ENCODE data around the gene LAGE3. TPM values are rescaled to one million over a fixed set of nuclear protein-coding genes. Genes with fewer than 3 reads are reported as not detected.

The LAGE3 gene
- total RNA-seq, 4 donors from 2014 or later, result 16.3 to 21.3 (median 17.2) TPM

DNA sequence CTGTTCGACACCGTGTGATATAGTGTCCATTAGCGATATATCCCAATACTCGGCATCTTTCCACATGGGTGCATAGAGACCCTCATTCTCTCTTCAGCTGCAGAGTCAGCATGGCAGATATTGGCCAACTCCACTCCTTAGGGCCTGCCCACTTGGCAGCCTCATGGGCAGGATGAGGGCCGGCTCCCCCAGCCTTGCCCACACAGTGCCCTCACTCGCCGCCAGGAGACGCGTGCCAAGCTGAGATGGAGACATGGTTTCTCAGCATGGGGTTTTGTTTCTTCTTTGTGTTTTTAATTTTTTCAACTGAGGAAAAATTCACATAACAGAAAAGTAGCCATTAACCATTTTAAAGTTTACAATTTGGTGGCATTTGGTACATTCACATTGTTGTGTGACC lies 26.3 kb downstream of the LAGE3 start:
- no peak for ATAC-seq
- H3K36me3 ChIP-seq, result peaks cover 0 to 40% of the 10 kb centered on the region in 2 donors
- H3K4me3 ChIP-seq, result no peak overlapping the region
- H3K9me3 ChIP-seq, result no peaks in the 10 kb centered on the region
- H3K4me1 ChIP-seq, result no peaks in the 10 kb centered on the region
- 73 to 88% methylated on average over 5 of the region's 9 CpGs for WGBS, 2 donors (ENCODE audit: low coverage in 1 of 2)
- TF ChIP-seq POLR2A (IDR thresholded peaks at IDR 0.05) (no peak), POLR2AphosphoS5 (IDR thresholded peaks at IDR 0.05) (no peak), EP300 (IDR thresholded peaks at IDR 0.05) (no peak)
- TF ChIP-seq, protein P1, sequence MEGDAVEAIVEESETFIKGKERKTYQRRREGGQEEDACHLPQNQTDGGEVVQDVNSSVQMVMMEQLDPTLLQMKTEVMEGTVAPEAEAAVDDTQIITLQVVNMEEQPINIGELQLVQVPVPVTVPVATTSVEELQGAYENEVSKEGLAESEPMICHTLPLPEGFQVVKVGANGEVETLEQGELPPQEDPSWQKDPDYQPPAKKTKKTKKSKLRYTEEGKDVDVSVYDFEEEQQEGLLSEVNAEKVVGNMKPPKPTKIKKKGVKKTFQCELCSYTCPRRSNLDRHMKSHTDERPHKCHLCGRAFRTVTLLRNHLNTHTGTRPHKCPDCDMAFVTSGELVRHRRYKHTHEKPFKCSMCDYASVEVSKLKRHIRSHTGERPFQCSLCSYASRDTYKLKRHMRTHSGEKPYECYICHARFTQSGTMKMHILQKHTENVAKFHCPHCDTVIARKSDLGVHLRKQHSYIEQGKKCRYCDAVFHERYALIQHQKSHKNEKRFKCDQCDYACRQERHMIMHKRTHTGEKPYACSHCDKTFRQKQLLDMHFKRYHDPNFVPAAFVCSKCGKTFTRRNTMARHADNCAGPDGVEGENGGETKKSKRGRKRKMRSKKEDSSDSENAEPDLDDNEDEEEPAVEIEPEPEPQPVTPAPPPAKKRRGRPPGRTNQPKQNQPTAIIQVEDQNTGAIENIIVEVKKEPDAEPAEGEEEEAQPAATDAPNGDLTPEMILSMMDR (IDR thresholded peaks at IDR 0.05), result no peak
- H3K27ac ChIP-seq, result no peak overlapping the region
- H3K27me3 ChIP-seq, result no peaks in the 10 kb centered on the region

DNA sequence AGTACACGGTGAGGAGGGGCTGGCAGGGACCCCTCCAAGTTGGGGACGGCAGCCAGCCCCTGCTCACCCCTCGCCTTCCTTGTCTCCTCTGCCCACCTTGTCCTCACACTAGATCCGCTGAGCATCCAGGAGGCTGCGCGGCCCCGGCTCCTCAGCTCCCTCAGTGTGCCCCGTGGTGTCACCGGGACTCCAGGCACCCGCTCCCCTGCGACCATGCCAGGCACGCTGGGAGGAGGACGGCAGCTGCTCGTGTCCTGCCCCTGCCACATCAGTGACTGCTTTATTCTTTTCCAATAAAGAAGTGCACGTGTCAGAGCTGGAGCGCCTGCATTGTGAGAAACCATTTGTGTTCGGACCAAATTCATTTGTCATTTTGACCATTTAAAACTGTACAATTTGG lies 28.8 kb downstream of the LAGE3 start:
- Histone ChIP-seq H3K27me3 (no peaks in the 10 kb centered on the region), H3K4me1 (peaks cover 0 to 9% (median 0%) of the 10 kb centered on the region in 3 donors), H3K36me3 (peaks cover 0 to 56% of the 10 kb centered on the region in 2 donors), H3K27ac (no peak overlapping the region), H3K4me3 (no peak overlapping the region), H3K9me3 (no peaks in the 10 kb centered on the region)
- no peak for ATAC-seq
- TF ChIP-seq POLR2AphosphoS5 (IDR thresholded peaks at IDR 0.05), result no peak
- no peak for TF ChIP-seq EP300 (IDR thresholded peaks at IDR 0.05)
- TF ChIP-seq, protein P1 (IDR thresholded peaks at IDR 0.05), result no peak
- no peak for TF ChIP-seq POLR2A (IDR thresholded peaks at IDR 0.05)
- WGBS, 2 donors (ENCODE audit: low coverage in 1 of 2), result 81% methylated on average over 7 of the region's 17 CpGs; no CpG with 5 or more reads in 1 of the 2 donors

DNA sequence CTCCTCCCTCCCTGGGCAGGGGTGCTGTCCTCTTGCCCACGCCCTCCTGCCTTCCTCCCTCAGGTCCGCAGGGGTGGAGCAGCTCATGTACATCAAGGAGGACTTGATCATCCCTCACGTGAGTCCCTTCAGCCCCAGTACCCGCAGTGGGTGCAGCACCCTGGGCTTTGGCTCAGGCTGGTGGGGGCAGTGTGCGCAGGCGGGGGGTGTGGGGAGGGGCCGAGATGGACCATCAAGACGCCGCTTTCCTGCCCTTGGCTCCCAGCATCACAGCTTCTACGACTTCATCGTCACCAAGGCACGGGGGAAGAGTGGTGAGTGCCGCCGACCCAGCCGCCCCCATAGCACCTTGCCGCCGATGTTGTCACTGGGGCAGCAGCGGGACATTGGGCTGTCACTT lies 29.5 kb downstream of the LAGE3 start:
- H3K4me1 ChIP-seq, result peaks cover 0 to 16% (median 0%) of the 10 kb centered on the region in 3 donors
- no peak for ATAC-seq

DNA sequence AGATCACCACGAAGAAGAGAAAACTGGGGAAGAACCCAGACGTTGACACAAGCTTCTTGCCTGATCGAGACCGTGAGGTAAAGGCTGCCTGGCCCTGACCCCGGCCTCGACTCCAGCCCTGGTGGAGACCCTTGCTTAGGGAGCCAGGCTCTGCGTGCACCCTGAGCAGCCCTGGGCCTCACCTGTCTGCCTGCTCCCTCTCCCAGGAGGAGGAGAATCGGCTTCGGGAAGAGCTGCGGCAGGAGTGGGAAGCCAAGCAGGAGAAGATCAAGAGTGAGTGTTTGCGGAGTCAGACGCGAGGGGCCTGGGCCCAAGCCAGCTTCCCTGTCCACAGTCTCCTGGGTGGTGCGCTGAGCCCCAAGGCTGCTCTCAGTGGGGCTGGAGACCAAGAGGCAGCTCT lies 30.6 kb downstream of the LAGE3 start:
- Histone ChIP-seq H3K27ac (no peak overlapping the region), H3K27me3 (no peaks in the 10 kb centered on the region), H3K36me3 (peaks cover 0 to 56% of the 10 kb centered on the region in 2 donors), H3K4me3 (no peak overlapping the region), H3K4me1 (peaks cover 0 to 20% (median 0%) of the 10 kb centered on the region in 3 donors), H3K9me3 (no peaks in the 10 kb centered on the region)
- ATAC-seq, result no peak
- WGBS, 2 donors (ENCODE audit: low coverage in 1 of 2), result 83% methylated on average over 6 of the region's 14 CpGs; no CpG with 5 or more reads in 1 of the 2 donors
- TF ChIP-seq, protein P1 (IDR thresholded peaks at IDR 0.05), result no peak
- TF ChIP-seq POLR2A (IDR thresholded peaks at IDR 0.05) (no peak), EP300 (IDR thresholded peaks at IDR 0.05) (no peak), POLR2AphosphoS5 (IDR thresholded peaks at IDR 0.05) (no peak)

More for the DNA sequence above, 29.5 kb downstream of the LAGE3 start:
- Histone ChIP-seq H3K27ac (no peak overlapping the region), H3K4me3 (no peak overlapping the region), H3K27me3 (no peaks in the 10 kb centered on the region), H3K36me3 (peaks cover 0 to 56% of the 10 kb centered on the region in 2 donors), H3K9me3 (no peaks in the 10 kb centered on the region)
- WGBS, 2 donors (ENCODE audit: low coverage in 1 of 2), result no CpG with 5 or more reads among the region's 18 CpGs
- TF ChIP-seq POLR2A (IDR thresholded peaks at IDR 0.05), result no peak
- no peak for TF ChIP-seq POLR2AphosphoS5 (IDR thresholded peaks at IDR 0.05)
- TF ChIP-seq, protein P1 (IDR thresholded peaks at IDR 0.05), result no peak
- no peak for TF ChIP-seq EP300 (IDR thresholded peaks at IDR 0.05)

DNA sequence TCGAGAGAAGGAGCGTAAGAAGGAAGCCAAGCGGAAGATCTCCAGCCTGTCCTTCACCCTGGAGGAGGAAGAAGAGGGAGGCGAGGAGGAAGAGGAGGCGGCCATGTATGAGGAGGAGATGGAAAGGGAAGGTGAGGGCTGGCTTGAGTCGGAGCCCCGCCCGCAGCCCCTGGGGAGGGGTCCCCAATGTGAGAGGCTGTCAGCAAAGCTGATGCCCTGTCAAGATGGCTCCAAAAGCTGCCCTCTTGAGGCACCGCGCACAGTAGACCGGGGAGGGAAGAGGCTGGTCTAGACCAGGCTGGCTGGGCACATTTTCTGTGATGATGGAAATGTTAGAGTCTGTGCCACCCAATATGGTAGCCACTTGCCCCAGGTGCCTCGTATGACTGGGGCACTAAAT lies 32.7 kb downstream of the LAGE3 start:
- 94 to 97% methylated on average over 5 to 11 of the region's 12 CpGs for WGBS, 2 donors (ENCODE audit: low coverage in 1 of 2)
- no peak overlapping the region for H3K4me3 ChIP-seq
- H3K36me3 ChIP-seq, result peaks cover 0 to 65% of the 10 kb centered on the region in 2 donors
- no peaks in the 10 kb centered on the region for H3K27me3 ChIP-seq
- H3K27ac ChIP-seq, result no peak overlapping the region
- no peaks in the 10 kb centered on the region for H3K9me3 ChIP-seq
- no peak for ATAC-seq
- TF ChIP-seq POLR2AphosphoS5 (IDR thresholded peaks at IDR 0.05), result no peak
- TF ChIP-seq POLR2A (IDR thresholded peaks at IDR 0.05), result no peak
- no peak for TF ChIP-seq EP300 (IDR thresholded peaks at IDR 0.05)
- TF ChIP-seq, protein P1 (IDR thresholded peaks at IDR 0.05), result no peak
- peaks cover 0 to 26% (median 0%) of the 10 kb centered on the region in 3 donors for H3K4me1 ChIP-seq

All from gastroesophageal sphincter (tissue), 4 donors.